NK-92 (cell line): ENCODE measurements around the gene COL18A1.

Experiments
- DNase-seq: peaks from one replicate; lab custom pipeline; 2025; ENCODE audit not compliant: unreplicated experiment; lab: John Stamatoyannopoulos, UW

Gene COL18A1

GRCh38 chr21:45396620-45396995 lies 8.4 kb upstream of the COL18A1 start:
- no peak for DNase-seq

GRCh38 chr21:45397381-45397780 lies 7.6 kb upstream of the COL18A1 start:
- no peak for DNase-seq

DNA sequence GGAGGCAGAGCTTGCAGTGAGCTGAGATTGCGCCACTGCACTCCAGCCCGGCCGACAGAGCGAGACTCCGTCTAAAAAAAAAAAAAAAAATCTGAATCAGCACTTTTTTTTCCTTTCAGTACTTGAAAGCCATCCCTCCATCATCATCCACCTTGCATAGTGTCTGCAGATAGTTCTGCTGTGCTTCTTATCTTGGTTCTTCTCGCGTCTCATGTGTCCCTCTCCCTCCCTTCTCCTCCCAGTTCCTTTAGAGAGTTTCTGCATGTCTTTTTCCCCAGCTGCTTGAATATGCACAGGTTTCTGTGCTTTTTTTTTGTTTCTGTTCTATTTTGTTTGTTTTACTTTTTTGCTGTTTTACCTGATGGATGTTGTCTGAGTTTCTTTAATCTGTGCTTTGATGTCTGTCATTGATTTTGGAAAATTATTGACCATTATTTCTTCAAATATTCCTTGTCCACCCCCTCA lies 3.9 kb upstream of the COL18A1 start:
- no peak for DNase-seq

- DNase-seq = no peak
Measured at GRCh38 chr21:45401916-45402900, 2.8 kb upstream of the COL18A1 start.

DNA sequence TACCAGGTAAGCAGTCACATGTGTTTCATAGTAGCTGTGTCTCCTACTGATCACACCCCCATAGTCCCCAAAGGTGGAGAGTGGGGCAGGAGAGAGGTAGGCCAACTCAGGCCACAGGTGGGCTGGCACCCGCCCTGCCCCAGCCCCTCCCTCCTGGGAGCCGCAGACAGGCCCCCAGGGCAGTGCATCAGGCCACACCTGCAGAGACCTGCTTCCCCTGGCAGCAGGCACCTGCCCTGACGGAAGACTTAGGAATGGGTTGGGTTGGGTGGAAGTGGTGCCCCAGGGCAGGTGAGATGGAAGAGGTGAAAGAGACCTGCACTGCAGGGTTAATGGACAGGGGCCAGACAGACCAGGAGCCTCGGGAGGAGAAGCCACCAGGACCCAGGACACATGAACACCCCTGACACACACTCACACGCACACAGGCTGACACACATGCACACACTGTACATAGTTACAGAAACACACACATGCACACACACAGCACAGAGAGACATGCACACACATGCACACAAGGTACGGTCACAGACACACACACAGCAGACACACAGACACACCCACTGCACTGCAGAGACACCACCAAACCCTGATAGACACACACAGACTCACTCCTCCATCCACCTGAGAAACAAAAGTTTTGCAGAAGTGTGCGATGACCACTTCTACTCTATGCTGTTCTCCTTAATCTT lies 1.7 kb upstream of the COL18A1 start:
- no peak for DNase-seq

DNA sequence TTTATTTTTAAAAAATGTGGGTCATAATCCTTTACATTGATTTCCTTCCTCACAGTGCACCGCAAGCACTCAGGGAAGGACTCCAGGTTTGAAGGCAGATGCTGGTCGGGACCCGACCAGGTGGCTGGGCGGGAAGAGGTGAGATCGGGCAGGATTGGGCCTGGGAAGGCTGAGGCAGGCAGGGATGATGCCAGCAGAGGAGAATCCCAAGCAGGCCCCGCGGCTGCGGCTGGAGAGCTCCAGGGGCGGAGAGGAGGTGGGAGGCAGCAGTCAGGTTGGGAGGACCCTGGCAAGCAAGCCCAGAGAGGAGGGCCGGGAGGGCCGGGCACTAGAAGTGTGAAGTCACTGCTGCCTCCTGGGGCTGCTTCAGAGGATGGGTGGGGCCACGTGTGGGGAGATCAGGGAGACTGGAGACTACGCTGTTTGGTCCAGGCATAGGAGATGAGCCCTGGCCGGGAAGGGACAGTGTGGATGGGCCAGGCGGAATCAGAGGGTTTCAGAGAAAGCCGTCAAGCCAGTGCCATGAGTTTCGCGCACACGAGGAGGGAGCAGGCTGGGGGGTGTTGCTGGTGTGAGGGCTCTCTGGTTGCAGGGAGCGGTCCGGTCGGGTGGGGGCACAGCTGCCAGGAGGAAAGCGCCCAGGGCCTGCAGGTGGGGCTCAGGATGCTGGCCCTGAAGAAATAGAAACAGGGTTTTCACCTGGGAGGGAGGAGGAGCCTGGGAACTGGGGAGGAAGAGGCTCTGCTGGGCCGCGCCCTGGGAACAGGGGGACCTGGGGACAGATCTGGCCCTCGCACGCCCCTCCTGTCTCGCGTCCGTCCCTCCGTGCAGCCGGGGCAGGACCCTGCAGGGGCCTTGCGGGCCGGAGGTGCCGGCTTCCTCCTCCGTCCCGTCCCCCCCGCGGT lies 888 bp upstream of the COL18A1 start:
- no peak for DNase-seq

- DNase-seq = no peak
Measured at GRCh38 chr21:45405271-45405818, 380 bp downstream of the COL18A1 start.

DNA sequence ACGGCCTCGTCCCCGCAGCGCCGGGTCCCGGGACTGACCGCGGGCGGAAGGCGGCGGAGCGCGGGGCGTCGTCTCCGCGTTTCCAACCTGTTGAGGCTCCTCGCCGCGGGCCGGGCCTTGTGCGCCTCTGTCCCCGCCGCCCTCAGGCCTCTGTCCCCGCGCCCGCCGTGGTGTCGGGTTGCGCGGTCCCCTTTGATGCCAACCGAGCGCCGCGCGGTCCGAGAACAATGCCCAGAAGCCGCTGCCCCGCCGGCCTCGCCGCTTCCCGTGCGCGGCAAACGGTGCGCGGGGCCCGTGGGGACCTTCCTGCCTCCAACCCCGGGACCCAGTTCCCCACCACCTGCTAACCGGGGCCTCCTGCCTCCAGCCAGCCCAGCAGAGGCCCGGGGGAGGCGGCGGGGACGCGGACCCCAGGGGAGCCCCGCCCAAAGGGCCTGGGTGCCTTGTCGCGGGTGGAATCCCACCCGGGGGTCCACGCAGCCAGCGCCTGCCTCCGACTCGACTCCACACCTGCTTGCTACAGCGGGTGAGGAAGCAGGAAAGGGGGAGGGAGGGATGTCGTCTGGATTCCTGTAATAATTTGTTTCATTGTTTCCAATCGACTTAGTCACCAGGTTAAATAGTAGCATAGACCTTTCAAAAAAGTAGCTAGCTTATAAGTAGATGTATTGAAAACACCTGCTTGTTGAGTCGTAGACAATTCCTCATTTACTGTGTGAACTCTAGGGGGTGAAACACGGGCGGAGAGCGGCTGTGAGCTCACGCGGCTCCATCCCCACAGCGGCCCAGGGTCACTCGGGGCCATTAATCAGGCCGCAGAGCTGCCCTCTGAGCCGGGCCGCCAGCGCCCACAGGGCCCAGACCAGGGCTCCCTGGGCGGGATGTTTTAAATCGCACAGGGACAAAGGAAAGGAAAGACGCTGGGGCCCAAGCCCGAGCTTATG lies 1.1 kb downstream of the COL18A1 start:
- DNase-seq = no peak

- no peak for DNase-seq
Measured at GRCh38 chr21:45406801-45407628, 2.0 kb downstream of the COL18A1 start.

DNA sequence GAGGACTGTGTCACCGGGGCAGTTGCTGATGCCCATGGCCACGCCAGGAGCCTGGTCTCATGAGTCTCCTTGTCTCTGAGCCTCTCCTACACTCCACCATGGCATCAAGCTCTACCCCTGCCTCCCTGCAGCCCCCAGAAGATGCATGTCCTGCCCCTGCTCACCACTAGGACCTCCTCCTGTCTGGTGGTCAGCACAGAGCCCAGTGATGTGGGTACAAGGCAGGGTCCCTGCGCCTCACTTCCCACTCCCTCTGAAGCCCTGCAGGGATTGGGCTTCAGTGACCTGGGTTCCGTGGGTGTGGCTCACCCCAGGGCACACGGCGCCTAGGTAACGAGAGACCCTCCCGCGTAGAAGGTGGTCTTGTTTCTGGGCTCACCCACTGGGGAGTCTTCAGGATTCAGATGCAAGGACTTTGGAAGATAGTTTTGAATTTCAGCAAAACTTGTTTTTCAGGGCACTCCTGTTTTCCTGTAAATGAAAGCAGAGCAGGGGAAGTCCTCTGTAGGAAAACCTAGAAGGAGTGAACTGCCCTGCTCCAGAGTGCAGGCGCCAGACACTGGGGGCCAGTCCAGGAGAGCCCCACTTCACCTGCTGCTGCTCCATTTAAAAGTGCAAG lies 2.8 kb downstream of the COL18A1 start:
- no peak for DNase-seq

DNA sequence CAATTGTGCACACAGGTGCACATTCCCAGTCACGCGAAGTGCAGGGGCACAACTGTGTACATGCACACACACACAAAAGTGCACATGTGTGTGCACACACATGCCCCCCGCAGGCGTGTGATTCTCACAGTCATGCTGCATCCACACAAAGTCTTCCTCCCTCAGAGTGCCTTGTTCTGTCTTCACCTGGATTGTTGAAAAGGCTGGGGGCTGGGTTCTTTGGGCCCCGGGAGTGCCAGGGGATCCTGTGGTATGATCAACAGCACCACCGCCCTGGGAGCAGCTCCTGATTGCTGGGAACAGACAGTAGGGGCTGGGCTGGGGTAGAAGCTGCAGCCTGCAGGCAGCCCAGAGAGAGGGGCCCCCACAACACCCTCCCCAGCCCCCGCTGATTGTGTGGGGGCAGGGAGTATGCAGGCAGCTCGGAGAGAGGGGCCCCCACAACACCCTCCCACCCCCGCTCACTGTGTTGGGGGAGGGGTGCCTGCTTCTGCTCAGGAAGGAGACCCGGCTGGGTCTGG lies 3.4 kb downstream of the COL18A1 start:
- DNase-seq = no peak

DNA sequence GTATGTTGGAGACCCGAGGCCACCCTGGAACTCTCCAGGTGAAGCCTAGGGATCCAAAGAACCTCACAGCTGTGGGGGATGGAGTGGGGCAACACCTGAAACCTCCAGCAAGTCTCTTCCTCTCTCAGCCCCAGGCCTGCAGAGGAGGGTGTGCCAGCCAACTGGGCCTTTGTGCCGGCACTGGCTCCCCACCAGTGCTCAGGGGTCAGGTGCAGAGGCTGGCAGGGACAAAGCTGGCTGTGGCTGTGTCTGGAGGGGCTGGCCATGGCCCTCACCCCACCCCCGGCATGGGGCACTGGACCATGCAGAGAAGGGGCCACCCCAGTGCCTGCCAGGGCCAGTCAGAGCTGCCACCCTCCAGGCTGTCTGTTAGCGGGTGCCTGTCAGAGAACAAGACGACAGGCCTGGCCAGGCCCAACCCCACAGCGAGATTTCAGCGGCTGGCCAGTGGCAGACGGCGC lies 3.9 kb downstream of the COL18A1 start:
- DNase-seq = no peak

DNA sequence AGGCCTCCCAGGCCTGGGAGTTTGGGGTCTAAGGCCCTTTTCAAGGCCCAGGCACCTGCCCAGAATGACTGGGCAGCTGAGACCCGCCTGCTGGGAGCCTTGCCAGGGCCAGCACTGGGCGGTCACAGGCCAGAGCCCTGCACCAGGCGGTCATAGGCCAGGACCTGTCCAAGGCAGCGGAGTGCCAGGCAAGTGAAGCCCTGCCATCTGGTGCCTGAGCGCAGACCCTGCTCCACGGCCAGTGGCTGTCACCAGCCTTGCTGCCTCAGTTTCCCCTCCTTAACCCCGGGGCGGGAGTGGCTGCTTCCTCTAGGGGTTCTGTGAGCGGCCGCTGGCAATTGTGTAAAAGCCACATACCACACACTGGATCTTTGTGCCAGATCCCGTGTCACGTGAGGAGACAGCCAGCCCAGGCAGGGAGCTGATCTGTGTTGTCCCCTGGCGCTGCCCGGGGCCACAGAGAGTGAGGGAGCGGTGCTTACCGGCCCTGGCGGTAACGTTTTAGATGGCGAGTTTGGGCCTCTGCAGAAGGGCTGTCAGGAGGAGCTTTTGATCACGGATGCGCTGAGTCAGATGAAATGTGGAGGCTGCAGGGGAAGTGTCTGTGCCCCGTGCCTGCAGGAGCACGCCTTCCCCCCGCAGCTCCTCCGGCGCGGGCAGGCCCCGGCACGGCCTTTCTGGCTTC lies 4.6 kb downstream of the COL18A1 start:
- no peak for DNase-seq

DNA sequence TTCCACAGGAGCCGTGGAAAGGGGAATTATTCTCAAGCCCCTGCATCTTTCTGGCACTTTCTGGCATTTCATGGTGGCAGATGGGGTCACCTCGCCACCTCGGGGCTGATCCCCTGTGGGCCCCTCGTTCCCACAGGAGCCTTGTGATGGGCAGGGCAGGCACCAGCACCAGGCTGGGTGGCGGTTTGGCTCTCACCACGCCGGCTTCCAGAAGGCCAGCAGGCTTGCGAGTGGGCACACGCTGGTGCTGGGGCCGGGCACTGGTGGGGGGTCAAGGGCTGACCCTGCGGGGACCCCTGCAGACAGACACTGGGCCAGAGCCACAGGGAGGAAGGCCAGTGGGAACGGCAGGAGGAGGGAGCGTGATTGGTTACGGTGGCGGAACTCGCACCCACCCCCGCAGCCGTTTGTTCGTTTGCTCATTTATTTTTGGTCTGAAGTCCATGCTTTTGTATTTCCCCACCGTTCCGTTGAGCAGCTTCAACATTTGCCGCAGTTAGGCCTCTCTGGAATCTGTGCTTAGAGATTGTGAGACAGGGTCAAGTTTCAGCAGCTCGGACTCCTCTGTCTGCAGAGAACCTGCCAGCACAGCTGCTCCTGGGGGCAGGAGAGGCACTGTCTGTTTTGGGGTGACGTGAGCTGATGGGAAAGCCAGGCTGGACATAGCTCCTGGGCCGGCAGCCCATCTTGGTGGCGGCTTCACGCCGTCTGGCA lies 5.3 kb downstream of the COL18A1 start:
- no peak for DNase-seq

- no peak for DNase-seq
Measured at GRCh38 chr21:45410865-45411809, 6.2 kb downstream of the COL18A1 start.

DNA sequence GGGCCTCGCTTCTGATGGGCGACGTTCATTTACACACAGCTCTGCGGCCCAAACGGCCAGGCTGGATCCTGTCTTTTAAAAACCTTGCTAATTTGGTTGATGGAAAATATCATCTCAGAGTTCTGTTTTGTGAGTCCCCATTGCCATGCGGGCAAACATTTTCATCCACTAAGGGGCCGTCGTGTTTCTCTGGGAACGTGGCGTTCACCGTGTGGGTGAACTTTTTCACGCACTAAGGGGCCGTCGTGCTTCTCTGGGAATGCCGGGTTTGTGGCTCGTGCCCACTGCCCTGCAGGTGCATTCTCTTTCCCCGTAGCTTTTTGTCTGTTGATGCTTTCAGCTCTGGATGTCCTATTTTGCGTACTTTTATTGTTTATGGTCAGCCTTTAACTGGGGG lies 6.8 kb downstream of the COL18A1 start:
- no peak for DNase-seq
